H1 (cell line): Measurements from ENCODE around the gene C5orf46. TPM values are rescaled to one million over a fixed set of nuclear protein-coding genes. Genes with fewer than 3 reads are reported as not detected.

Experiments used
- ASH2L ChIP-seq: fragments of 200-600, 300-600 bp; sonication (generic); IDR thresholded peaks from one replicate; pipeline ENCODE4 v1.7.1; 2017; ENCODE audit warnings: low read length
- ATF2 ChIP-seq: IDR thresholded peaks from 2 replicates; pipeline ENCODE4 v1.6.1; 2012; ENCODE audit warnings: low read length, inconsistent platforms
- CBX5 ChIP-seq: fragments of 300-800, 300-1000 bp; sonication (generic); IDR thresholded peaks from 2 replicates; pipeline ENCODE4 v1.7.1; 2016; ENCODE audit warnings: antibody characterized with exemption, low read length, low read depth
- CHD2 ChIP-seq: IDR thresholded peaks from 2 replicates; pipeline ENCODE4 v1.6.1; 2012; ENCODE audit warnings: low read length, improper control_type of control experiment
- CHD7 ChIP-seq: fragments of 300-600 bp; sonication (generic); IDR thresholded peaks from 2 replicates; pipeline ENCODE4 v1.7.1; 2012; ENCODE audit warnings: low read length, moderate library complexity, mild to moderate bottlenecking, inconsistent platforms; ENCODE audit not compliant: insufficient replicate concordance
- CTCF ChIP-seq, 3 experiments: IDR thresholded peaks; 1 replicate in 2 of 3; 2 replicates in 1 of 3; pipeline versions ENCODE4 v1.5.1 to v1.6.1; 2011; ENCODE audit warnings: low read length in 3 of 3, mild to moderate bottlenecking in 3 of 3, inconsistent platforms in 2 of 3, low read depth in 1 of 3, moderate library complexity in 1 of 3; ENCODE audit not compliant: insufficient read depth in 1 of 3; ENCODE audit errors: control extremely low read depth in 1 of 3
- RXRA ChIP-seq: IDR thresholded peaks from 2 replicates; pipeline ENCODE4 v1.6.1; 2011; ENCODE audit warnings: low read depth, mild to moderate bottlenecking, low read length, moderate library complexity; ENCODE audit not compliant: insufficient read depth
- SP1 ChIP-seq: IDR thresholded peaks from 2 replicates; pipeline ENCODE4 v1.6.1; 2011; ENCODE audit warnings: low read depth, low read length
- polyA plus RNA-seq, 7 experiments: library from polyadenylated mRNA; depleted of rRNA in 3 of 7; stranded (reverse) in 5 of 7; unstranded in 2 of 7; fragments of >200 nt in 5 of 7; fragments of 200-250 nt in 2 of 7; gene quantifications; 1 replicate in 5 of 7; 2 replicates in 1 of 7; 4 replicates in 1 of 7; pipeline versions ENCODE4 v1.2.1 to v1.2.3, GENCODE V29; 2011 to 2013; ENCODE audit warnings: missing spikeins in 2 of 7, mixed read lengths in 2 of 7
- total RNA-seq: library from RNA; stranded (reverse); fragmentation: NEBNext Ultra II Directional; extraction: Animal tissue kit (Norgen Biotek cat#: 25700); gene quantifications from 2 replicates; pipeline ENCODE4 v1.2.1, GENCODE V29; 2021

The C5orf46 gene
- total and polyA plus RNA-seq, 2 of the 8 experiments (the other 6 are each of a cell fraction or from before 2014, with no cell fraction given): not detected

- peak; percentile 19 for TF ChIP-seq CHD7
- no peak for TF ChIP-seq CTCF (IDR thresholded peaks at IDR 0.05; ENCODE audit: control extremely low read depth in 1 of 3, insufficient read depth in 1 of 3, low read depth in 1 of 3, low read length in 3 of 3)
- TF ChIP-seq ASH2L: no peak
- TF ChIP-seq SP1: no peak
- 0 out of 2 replicates have a peak, but pooled peaks have one; percentile 12 for TF ChIP-seq CHD2
- no peak for TF ChIP-seq RXRA
- no peak for TF ChIP-seq ATF2
- TF ChIP-seq CBX5: no peak
Measured at GRCh38 chr5:147855774-147856069, 50.6 kb downstream of the C5orf46 start (continued).
